Kidney (tissue), 14 donors: ENCODE data around the gene HTRA2. TPM values are rescaled to one million over a fixed set of nuclear protein-coding genes. Genes with fewer than 3 reads are reported as not detected.

Experiments used
- DNase-seq, 5 donors: peaks; one replicate each; pipeline ENCODE4 v3.0.0-alpha.2; 2013 to 2020
- FAIRE-seq: peaks from 2 replicates; lab custom pipeline; 2012; peaks lifted over from hg19 to GRCh38; lab: Jason Lieb, UNC
- H3K27ac ChIP-seq, 2 donors: one replicate each; pipeline ENCODE4 v1.7.0; 2013; ENCODE audit warnings: low read depth in 2 of 2, low read length in 2 of 2, inconsistent platforms in 1 of 2
- H3K27me3 ChIP-seq: one replicate; pipeline ENCODE4 v1.7.1; 2013; ENCODE audit warnings: low read length, inconsistent platforms; ENCODE audit not compliant: control insufficient read depth, insufficient read depth
- H3K36me3 ChIP-seq, 3 donors: one replicate each; pipeline versions ENCODE4 v1.7.0 to v1.7.1; 2013; ENCODE audit warnings: low read length in 3 of 3, control low read depth in 1 of 3, inconsistent platforms in 1 of 3; ENCODE audit not compliant: insufficient read depth in 3 of 3, control insufficient read depth in 2 of 3
- H3K4me1 ChIP-seq, 3 donors: one replicate each; pipeline versions ENCODE4 v1.7.0 to v1.7.1; 2013; ENCODE audit warnings: low read length in 3 of 3, inconsistent platforms in 1 of 3, low read depth in 1 of 3; ENCODE audit not compliant: control insufficient read depth in 2 of 3, insufficient read depth in 2 of 3
- H3K4me3 ChIP-seq, 3 donors: one replicate each; pipeline versions ENCODE4 v1.7.0 to v1.8.1; 2013; ENCODE audit warnings: low read length in 3 of 3, control low read depth in 1 of 3, inconsistent platforms in 1 of 3
- H3K9ac ChIP-seq, 3 donors: one replicate each; pipeline versions ENCODE4 v1.7.0 to v1.7.1; 2013; ENCODE audit warnings: low read length in 3 of 3, control low read depth in 1 of 3, inconsistent platforms in 1 of 3
- H3K9me3 ChIP-seq, 3 donors: one replicate each; pipeline versions ENCODE4 v1.7.0 to v1.7.1; 2013; ENCODE audit warnings: low read length in 3 of 3, control low read depth in 1 of 3, inconsistent platforms in 1 of 3; ENCODE audit not compliant: control insufficient read depth in 2 of 3, insufficient read depth in 1 of 3
- intact Hi-C: fragments of 100-400 bp; cut with DNase I; formaldehyde crosslinking; loops from one replicate; pipeline ENCODE4 v1.11.1; 2022
- polyA plus RNA-seq: library from polyadenylated mRNA; stranded (reverse); fragments of 350-450 nt; fragmentation: Illumina TruSeq; extraction: RNeasy Lipid Tissue Mini Kit (QIAGEN cat#74804); gene quantifications from one replicate; pipeline ENCODE4 v1.2.3, GENCODE V29; 2014; ENCODE audit warnings: low read depth, low replicate concordance; ENCODE audit not compliant: insufficient read depth
- total RNA-seq: library from RNA; stranded (reverse); fragmentation: NEBNext Ultra II Directional; extraction: Animal tissue kit (Norgen Biotek cat#: 25700); gene quantifications from one replicate; pipeline ENCODE4 v1.2.1, GENCODE V29; 2021
- TF ChIP-seq, protein P1 (sequence below): IDR thresholded peaks from 3 replicates; pipeline ENCODE4 v1.5.1; 2012; ENCODE audit warnings: mild to moderate bottlenecking, moderate library complexity, borderline replicate concordance; ENCODE audit not compliant: insufficient read depth; ENCODE audit errors: extremely low read depth
- donor health status: control.
- donor health status: control.
- donor health status: control.
- donor health status: control.
- donor health status: control.
- donor health status: DM: yes; HTN: yes; CAD: no.
- donor health status: Normal renal cell carcinoma (clear cell type).

HTRA2 gene
- total and polyA plus RNA-seq, 2 donors from 2014 or later, result 30.8 to 44.2 TPM

- DNase-seq (peak in 1 of 5 donors; percentile 53), FAIRE-seq (no peak)
- Histone ChIP-seq H3K4me3 (no peak overlapping the region), H3K4me1 (peaks cover 0 to 11% (median 4%) of the 10 kb centered on the region in 3 donors), H3K27ac (no peak overlapping the region), H3K36me3 (peaks cover 0 to 25% (median 15%) of the 10 kb centered on the region in 3 donors), H3K9ac (no peak overlapping the region), H3K9me3 (no peaks in the 10 kb centered on the region), H3K27me3 (no peaks in the 10 kb centered on the region)
- intact Hi-C loops, result no loop called here
- TF ChIP-seq, protein P1, sequence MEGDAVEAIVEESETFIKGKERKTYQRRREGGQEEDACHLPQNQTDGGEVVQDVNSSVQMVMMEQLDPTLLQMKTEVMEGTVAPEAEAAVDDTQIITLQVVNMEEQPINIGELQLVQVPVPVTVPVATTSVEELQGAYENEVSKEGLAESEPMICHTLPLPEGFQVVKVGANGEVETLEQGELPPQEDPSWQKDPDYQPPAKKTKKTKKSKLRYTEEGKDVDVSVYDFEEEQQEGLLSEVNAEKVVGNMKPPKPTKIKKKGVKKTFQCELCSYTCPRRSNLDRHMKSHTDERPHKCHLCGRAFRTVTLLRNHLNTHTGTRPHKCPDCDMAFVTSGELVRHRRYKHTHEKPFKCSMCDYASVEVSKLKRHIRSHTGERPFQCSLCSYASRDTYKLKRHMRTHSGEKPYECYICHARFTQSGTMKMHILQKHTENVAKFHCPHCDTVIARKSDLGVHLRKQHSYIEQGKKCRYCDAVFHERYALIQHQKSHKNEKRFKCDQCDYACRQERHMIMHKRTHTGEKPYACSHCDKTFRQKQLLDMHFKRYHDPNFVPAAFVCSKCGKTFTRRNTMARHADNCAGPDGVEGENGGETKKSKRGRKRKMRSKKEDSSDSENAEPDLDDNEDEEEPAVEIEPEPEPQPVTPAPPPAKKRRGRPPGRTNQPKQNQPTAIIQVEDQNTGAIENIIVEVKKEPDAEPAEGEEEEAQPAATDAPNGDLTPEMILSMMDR, result no peak
Observed at GRCh38 chr2:74524955-74525716, 4.6 kb upstream of the HTRA2 start.

DNA sequence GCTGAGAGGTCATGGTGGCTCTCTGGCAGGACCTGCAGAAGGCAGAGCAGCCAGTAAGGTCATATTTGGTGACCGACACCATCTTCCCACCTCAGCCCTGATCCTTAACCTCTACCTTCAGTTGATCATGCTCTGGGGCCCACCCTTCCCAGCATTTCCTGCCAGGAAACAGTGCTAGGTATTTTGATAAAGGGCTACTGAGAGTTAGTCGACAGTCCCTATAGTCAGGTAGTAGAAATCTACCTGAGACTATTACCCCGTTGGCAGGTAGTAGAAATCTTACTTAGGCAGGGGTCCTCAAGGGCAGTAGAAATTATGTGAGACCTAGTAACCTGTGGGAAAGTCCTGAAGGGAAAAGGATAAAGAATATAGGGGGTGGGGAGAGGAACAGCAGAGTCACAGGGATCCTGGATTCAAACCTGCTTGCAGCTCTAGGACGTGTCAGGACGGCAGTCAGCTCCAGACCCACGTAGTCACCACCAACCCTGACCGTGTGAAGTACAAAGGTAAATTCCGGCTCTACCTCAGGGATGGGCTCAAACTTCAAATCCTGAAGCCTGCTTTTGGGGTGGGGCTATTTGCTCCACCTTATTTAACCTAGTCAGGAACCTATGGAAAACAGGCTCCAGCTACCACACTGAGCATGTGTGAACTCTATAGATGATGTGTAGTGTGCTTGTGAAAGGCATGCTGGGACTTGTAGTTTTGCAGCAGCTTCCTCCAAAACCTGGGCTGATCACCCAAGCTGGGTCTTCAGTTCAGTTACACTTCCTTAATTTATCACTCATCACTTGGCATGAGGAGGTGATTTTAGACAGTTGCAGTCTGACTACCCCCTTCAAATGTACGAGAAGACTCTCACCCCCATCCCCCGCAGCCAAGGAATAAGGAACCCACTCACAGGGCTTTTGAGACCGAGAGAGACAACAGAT is 3.8 kb upstream of the HTRA2 start, which contains the start of gene DQX1:
Gene DQX1, minus strand, starts transcription at position 515 of the 932 bp plus-strand sequence. Its CDS starts 502 bp downstream, at position 13.
- H3K4me3 ChIP-seq, result no peak within 1 kb of the TSS
- TF ChIP-seq, protein P1, result no peak
- FAIRE-seq (no peak), DNase-seq (peak in 1 of 5 donors; percentile 25)
- H3K9ac ChIP-seq, result no peak within 1 kb of the TSS
- H3K36me3 ChIP-seq, result peaks cover 0 to 25% (median 15%) of the 10 kb centered on the region in 3 donors
- H3K27ac ChIP-seq, result no peak within 1 kb of the TSS
- intact Hi-C loops, result no loop called here
- no peaks in the 10 kb centered on the region for H3K27me3 ChIP-seq
- H3K9me3 ChIP-seq, result no peaks in the 10 kb centered on the region
- H3K4me1 ChIP-seq, result peaks cover 3 to 14% (median 4%) of the 10 kb centered on the region in 3 donors

DNA sequence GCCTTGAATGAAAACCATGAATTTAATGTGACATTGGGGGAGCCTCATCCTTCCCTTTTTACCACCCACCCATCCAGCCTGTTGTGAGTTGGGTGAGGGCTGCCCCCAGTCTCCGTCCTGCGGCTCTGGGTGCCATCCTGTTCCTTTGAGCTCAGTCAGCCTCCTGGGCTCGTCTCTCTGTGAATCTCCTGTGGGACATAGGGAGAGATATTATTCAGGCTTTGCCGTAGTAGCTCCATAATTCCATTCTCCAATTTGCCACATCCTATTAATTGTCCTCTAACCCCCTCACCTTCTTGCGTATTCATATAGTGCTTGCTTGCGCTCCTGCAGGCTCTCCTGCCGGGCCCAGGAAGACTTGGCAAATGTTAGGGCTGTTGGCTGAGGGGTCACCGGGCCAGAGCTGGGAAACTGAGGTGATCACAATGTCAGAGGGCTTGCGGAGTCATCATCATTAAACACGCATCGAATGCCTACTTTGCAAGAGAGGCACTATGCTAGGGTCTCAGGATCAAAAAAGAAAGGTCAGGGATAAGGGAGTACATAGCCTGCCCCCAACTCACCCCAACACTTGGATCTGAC is 3.0 kb upstream of the HTRA2 start:
- DNase-seq, result no peak
- Histone ChIP-seq H3K36me3 (peaks cover 0 to 25% (median 15%) of the 10 kb centered on the region in 3 donors), H3K9me3 (no peaks in the 10 kb centered on the region), H3K4me3 (no peak overlapping the region), H3K4me1 (peaks cover 4 to 16% (median 7%) of the 10 kb centered on the region in 3 donors), H3K27ac (no peak overlapping the region), H3K27me3 (no peaks in the 10 kb centered on the region), H3K9ac (no peak overlapping the region)
- TF ChIP-seq, protein P1, result no peak
- intact Hi-C loops, result no loop called here
- FAIRE-seq, result no peak
